Middle frontal gyrus (tissue), 1 donor: ENCODE results near the gene FKBP1A.
"Not testable (repeated sequence)": the region's sequence is repeated elsewhere in the genome, so short reads cannot be mapped to it uniquely, and the experiment has no call there.

Experiments used
- DNase-seq: peaks from one replicate; pipeline ENCODE4 v3.0.0-alpha.2; 2015; ENCODE audit warnings: low spot score; ENCODE audit errors: extremely low spot score

Gene FKBP1A

DNA sequence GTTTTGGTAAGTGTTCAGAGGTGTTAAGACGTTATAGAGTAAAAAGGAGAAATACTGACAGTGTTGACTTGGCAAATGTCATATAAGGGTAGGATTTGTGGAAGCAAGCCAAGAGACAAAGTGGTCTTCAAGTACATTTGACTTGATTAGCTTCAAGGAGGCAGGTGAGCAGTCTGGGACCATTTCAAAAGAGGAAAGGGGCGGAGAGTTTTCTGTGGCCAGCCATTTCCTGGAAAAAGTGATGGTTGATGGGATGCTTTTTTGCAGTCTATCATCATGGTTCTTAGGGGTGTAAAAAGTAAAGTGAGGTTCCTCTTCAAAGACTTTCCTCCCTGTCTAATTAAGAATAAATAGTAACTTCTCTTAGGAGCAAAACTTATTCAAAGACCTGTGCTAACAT lies 28.7 kb downstream of the FKBP1A start:
- DNase-seq, result no peak

DNA sequence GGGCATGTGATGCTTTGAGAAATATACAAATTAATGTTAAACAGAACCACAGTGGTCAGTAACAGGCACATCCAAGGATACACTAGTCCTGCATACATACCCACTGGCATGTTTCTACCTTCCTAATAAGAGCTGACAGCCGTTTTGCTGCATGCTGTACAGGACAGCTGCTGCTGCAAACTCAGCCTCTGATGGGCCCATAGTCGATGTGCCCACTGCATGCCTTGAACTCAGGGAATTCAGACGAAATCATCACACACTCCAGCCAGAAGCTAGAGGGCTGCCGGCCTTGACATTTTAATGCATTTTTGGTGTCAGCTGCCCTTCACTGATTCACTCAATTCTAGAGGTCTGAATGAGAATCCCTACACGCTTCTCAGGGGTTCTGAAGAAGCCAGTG lies 29.3 kb downstream of the FKBP1A start:
- no peak for DNase-seq

DNA sequence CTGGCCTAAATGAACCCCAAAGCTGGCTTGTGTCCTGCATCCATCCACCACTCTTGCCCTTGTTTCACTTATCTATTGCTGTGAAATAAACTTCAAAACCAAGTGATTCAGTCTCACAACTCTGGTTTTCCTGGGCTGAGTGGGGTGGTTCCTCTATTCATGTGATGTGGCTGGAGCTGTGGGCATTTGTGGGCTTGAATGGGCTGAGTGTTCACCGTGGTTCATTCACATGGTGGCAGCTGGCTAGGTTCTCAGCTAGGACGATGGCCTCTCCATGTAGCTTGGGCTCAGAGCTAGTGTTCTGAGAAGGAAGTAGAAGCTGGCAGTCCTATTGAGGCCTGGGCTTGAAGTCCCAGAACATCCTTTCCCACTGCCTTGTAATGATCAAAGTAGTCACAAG lies 30.4 kb downstream of the FKBP1A start:
- DNase-seq, result no peak

DNA sequence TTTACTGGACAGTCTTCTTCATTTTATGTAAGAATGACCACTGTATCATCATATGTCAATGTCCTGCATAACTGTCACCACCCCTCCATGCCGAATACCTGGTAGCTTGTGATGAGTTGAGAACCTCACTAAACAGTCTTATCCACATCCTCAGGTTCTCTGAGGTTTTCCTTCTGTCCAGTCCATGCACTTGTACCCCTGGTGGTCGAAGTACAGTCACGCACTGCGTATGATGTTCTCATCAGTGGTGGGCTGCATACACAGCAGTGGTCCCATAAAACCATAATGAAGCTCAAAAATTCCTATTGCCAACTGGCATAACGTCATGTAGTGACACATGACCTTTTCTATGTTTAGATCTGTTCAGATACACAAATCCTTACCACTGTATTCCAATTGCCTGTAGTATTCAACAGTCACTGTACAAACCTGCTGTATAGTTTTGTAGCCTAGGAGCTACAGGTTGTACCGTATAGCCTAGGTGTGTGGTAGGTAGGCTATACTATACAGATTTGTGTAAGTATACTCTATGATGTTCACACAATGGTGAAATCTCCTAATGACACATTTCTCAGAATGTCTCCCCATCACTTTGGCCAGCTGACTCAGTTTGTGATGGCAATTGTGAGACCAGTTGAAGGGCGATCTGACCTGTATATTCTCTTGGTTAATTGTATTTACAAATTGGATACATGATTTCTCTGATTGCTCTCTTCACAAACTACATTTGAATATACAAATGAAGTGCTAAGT lies 32.6 kb downstream of the FKBP1A start:
- DNase-seq, result no peak

DNA sequence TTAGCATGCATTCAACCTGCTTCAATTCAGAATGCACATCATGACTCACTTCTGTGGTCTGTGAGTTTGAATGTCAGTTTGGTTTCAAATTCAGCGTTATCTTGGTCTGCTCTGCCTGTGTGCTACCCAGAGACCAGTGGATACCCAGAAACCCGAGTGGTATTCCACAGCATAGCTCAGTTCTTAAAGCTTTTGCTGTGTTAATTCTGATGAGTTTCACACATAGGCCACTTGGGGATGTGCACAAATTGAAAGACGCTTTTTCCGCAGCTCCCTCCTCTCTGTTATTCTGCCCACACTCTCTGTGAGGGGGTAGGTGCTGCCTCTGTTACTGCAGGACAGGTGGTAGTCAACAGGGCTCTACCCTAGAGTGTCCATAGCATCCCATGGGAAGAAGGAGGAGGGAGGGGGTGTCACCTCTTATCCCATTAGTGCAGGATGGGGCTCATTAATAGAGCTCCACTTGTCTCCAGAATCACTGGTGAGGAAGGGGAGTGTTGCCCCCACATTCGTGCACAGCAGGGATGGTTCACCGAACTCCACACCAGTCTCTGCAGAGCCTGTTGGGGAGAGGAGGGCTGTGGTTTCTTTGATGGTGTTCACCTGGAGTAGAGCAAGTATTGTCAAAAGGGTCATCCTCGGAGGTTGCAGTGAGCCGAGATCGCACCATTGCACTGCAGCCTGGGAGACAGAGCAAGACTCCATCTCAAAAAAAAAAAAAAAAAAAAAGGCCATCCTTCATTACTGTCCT lies 34.8 kb downstream of the FKBP1A start:
- DNase-seq, result no peak

DNA sequence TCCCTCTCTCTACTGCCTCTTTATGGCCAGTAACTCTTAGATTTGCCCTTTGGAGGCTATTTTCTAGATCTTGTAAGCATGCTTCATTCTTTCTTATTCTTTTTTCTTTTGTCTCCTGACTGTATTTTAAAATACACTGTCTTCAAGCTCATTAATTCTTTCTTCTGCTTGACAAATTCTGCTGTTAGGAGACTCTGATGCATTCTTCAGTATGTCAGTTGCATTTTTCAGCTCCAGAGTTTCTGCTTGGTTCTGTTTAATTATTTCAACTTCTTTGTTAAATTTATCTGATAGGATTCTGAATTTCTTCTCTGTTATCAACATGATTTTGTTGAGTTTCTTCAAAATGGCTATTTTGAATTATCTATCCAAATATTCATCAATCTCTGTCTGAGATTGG lies 38.9 kb downstream of the FKBP1A start:
- no peak for DNase-seq

DNA sequence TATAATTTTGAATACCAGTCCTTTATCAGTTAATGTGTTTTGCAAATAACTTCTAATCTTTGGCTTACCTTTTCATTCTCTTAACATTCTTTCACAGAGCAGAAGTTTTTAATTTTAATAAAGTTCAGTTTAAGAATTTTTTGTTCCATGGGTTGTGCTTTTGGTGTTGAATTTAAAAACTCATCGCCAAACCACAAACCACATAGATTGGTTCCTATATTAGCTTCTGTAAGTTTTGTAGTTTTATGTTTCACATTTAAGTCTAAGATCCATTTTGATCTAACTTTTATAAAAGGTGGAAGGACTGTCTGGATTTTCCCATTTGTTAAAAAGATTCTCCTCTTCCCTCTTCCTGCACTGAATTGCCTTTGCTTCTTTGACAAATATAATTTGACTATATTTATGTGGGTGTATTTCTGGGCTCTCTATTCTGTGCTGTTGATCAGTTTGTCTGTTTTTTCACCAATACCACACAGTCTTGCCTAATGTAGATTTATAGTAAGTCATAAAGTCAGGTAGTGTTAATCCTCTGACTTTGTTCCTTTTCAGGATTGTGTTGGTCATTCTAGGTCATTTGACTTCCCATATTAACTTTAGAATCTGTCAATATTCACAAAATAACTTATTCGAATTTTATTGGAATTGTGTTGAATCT lies 46.4 kb downstream of the FKBP1A start:
- DNase-seq, result no peak

DNA sequence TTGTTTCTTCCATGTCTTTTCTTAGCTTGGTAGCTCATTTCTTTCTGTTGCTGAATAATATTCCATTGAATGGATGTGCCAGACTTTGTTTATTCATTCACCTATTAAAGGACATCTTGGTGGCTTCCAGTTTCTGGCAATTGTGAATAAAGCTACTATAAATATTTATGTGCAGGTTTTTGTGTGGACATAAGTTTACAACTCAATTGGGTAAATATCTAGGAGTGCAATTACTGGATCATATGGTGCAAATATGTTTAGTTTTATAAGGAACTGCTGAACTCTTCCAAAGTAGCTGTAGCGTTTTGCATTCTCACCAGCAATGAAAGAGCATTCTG lies 47.1 kb downstream of the FKBP1A start:
- DNase-seq, result no peak

DNA sequence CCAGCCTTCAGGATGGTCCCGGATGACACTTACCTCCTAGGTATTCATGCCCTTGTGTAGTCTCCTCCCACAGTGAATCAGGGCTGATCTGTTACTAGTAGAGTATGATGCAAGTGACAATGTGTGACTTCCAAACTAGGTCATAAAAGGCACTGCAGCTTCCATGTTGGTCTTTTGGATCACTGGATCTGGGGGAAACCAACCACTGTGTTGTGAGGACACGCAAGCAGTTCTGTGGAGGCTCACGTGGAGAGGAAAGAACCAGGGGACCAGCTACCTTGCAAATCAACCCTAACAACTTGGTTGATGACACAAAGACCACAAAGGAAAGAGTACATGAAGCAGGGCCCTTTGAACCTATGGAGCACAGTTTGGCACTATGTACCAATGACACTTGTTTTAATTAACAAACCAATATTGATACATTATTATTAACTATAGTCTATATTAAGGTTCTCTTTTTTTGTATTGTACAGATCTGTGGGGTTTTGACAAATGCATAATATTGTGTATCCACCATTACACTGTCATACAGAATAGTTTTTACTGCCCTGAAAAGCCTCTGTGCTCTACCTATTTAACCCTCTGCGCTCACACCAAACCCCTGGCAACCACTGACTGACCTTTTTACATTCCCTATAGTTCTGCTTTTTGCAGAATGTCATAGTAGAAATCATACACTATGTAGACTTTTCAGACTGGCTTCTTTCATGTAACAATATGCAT lies 47.7 kb downstream of the FKBP1A start:
- no peak for DNase-seq

DNA sequence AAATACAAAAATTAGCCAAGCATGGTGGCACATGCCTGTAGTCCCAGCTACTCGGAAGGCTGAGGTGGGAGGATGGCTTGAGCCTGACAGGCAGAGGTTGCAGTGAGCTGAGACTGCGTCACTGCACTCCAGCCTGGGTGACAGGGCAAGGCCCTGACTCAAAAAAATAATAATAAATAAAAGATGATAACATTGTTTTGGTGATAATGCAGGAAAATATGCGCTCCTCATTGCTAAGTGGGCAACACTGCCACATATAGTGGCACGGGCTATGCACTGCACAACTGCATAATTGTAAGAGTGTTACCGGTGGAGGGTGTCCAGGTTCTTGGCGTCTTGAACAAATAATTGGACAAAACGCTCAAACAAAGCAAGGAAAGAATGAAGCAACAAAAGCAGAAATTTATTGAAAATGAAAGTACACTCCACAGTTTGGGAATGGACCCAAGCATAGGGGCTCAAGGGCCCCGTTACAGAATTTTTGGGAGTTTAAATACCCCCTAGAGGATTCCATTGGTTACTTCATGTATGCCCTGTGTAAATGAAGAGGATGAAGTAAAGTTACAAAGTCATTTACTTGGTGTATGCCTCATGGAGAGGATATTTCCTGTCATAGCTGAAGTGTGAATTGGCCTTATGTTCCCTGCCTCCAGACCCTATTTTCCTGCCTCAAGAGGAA lies 49.3 kb downstream of the FKBP1A start:
- not testable (repeated sequence) for DNase-seq

DNA sequence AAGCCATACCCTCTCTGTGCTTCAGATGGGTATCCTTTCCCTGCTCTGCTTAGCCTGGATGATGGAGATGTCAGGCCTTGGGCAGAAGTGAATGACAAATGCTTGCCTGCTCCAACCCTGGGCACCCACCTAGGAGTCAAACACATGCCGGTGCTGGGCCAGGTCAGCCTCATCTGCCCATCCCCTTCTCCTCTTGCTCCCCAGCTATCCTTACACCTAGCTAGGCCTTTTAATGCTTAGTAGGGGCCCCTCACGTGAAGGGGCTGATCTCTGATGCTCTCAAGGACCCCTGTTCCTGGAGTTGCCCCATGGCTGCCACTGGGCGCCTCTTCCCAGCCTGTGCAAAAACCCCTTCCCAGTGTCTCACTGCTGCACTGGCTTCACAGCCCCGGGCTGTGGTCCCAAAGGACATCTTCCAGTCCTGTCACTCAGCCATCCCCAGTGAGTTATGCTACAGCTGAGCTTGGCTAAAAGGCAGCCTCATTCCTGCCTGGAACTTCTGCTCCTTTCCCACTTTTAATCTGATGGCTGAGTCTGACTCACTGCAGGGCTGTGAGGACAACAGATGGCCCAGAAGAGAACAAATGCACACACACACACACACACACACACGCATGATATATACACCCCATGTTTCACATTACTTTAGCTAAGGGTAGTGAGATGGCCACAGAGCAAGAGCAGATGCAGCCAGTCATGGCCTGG lies 51.1 kb downstream of the FKBP1A start:
- no peak for DNase-seq

DNA sequence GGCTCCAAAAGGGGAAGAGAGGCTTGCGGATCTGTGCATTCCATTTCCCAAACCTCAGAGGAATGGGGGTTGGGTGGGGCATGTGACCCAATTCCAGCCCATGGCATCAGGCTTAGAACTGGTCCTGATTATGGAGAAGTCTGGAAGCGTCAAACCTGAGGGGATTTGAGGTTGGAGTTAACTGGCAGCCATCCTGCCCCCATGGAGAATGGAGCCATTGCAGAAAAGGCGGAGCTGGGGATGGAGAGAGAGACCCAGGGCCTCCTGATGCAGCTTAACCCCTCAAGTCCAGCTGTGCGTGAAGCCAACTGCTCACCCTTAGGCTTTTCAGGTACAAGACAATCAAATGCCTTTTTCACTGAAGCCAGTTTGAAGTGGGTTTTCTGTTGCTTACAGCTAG lies 54.1 kb downstream of the FKBP1A start:
- DNase-seq, result no peak

DNA sequence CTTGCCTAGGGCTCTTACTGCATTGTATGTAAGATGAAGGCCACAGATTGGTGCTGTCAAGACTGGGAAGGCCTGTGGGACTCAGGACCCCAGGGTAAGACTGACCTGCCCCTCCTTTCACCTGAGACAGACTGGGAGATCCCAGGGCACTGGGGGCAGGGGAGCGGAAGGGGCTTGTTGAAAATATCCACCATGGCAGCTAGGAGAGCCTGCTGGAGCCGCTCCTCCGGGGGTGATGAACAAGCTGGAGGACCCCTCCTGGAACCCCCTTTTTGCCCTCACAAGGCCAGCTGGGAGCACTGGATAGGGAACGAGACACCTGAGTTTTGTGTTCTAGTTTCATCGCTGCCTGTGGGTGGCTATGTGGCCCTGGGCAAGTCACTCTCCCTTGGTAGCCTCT lies 54.8 kb downstream of the FKBP1A start:
- no peak for DNase-seq

DNA sequence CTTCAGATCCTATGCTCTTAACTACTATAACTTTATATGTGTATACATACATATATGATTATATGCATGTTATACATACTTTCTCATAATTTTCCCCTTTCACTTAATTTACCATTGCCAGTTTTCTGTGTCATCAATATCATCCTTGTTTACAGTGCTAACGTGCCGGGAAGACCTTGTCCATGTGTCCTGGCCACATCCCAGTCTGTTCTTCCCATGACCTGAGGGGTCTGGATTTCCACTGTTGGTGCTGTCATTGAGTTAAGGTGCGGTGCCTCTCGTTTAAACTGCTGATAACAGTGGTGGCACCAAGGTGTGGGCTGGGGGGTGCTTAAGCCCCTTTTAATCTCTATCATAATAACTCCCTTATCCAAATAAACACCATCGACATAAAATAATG lies 55.4 kb downstream of the FKBP1A start:
- DNase-seq, result no peak

DNA sequence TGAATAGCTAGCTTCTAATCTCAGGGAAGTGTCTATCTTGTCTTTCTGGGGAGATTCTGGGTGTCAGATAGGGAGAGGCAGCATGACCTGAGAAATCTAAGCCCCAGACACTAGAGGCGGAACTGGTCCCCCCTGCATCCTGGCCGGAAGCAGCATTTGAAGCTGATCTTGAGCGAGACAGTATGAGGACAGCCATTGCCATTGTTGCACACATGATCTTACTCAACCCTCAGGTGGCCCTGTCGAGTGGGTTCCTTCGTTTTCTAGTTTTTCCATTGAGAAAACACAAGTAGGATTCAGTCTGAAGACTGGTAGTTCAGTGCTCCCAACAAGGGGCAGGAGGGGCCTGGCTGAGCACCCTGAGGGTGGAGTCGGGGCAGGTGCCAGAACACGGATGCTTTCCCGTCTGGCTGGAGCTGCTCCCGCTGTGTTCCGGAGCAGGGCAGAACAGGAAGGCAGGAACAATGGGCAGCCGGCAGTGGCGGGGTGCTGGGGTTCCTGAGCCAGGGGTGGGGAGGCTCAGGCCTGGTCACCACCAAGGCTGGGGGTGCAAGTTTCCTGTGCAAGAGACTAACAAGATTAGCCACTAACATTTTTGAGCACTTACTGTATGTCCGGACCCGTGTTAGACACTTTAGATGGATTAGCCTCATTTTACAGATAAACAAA lies 56.0 kb downstream of the FKBP1A start:
- no peak for DNase-seq

DNA sequence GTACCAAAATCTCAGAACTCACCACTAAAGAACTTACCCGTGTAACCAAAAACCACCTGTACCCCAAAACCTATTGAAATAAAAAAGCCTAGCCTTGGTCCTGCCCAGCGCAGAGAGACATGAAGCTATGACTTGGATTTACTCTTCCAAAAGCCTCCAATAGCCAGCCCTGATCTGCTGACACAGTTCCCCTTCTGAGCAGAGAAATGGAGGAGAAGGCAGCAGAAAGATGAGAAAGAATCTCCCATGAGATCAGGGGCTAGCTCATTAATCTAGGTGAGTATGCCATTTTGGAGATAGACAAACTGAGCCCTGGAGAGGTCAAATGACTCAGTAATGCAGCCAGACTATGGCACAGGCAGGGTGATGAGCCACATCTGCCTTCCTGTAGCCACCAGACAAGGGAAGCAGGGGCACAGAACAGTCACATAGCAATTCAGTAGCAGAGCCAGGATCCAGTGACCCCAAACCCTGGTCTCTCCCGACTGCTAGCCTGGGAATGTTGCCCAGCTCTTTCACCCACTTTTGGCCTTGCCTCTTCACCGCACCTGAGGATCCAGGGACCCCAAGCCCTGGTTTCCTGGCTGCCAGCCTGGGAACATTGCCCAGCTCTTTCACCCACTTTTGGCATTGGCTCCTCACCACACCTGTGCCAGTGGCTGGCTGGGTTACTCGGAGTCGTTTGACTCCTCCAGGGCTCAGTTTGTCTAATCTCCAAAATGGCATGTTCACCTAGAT lies 56.7 kb downstream of the FKBP1A start:
- DNase-seq, result no peak

DNA sequence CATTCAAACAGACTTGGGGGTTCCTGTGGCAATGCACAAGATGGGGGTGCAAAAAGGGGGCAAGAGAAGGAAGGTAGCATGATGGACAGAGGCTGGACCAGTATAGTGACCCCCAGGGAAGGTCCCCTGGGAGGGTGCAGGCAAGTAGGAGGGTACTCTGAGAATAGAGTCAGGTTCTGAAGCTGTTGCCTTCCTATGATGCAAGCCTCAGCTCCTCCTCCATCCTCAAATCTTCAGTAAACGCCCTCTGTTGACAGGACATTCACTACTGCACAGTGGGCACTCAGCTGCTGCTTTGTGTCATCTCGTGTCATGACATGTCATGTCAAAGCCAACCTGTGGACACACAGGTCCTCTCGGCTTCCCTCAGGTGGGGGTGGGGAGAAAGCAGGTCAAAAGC lies 58.1 kb downstream of the FKBP1A start:
- DNase-seq, result no peak

DNA sequence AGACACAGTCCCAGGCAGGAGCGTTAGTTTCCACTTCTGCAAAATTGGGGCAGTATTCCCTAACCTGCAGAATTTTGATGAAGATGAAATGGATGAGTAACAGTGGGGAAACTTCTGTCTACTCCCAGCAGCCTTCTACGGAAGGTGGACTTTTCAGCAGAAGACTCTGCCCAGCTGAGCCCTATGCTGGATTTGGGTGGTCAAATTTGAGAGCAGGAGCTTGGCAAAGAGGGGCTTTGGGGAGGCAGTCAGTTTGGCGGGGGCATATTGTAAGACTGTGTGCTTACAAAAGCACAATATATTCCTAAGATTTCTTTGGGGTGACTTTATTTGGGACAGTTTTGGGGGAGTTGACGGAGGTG lies 58.5 kb downstream of the FKBP1A start:
- DNase-seq, result no peak

DNA sequence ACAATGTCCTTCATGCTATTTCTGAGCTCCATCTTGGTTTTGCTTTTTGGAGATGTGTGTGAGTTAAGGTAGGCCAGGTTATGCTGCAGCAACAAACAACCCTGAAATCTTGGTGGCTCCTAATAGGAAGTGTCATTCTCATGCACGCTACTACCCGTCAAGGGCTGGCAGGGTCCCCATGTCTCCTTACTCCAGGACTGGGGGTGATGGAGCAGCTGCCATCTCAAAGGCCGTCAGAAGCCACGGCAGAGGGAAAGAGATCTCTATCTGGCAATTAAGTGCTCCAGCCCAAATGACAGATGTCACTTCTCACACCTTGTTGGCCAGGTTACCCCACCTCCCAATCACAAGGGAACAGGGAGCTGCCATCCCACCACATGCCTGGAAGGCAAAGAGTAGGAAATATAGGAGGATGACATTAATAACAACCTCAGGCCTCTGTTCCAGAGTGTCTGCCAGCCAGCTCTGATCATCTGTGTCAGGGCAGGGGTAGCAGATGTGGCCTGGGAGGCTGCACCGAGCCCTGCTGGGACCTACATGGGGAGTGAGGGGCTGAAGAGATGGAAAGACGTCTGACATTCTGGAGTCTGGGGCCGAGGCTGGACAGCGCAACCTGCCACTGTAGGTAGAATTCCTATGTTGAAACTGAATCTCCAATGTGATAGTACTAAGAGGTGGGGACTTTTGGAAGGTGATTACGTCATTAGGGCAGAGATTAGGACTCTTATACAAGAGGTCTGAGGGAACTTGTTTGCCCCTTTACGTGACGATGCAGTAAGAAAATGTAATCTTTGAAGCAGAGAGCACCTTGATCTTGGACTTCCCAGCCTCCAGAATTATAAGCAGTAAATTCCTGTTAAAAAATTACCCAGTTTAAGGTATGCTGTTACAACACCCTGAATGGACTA lies 59.1 kb downstream of the FKBP1A start:
- no peak for DNase-seq
